RWPE1 (cell line): ENCODE measurements around the gene FAM117B.

Experiments
- CTCF ChIA-PET: fragments of 350-600 bp; sonication (Branson Sonifier 250); formaldehyde crosslinking; extraction: SDS; loops from one replicate; lab custom pipeline; 2021; lab: Yijun Ruan, JAX
- POLR2A ChIA-PET: fragments of 400-600 bp; formaldehyde crosslinking; extraction: SDS; loops from one replicate; lab custom pipeline; 2020; ENCODE audit warnings: antibody characterized with exemption; ENCODE audit not compliant: low non-redundant PET; lab: Yijun Ruan, JAX
- DNase-seq: peaks from one replicate; pipeline ENCODE4 v3.0.0; 2012; ENCODE audit warnings: low spot score
- H3K27ac ChIP-seq: fragments of 450-650 bp; 2 replicates; pipeline ENCODE4 v1.5.1; 2017
- CTCF ChIP-seq: fragments of 450-650 bp; conservative IDR thresholded peaks from 2 replicates; pipeline ENCODE4 v1.5.1; 2017; ENCODE audit warnings: low read depth, mild to moderate bottlenecking

The FAM117B gene

GRCh38 chr2:202687276-202687675 lies 52.5 kb downstream of the FAM117B start:
- TF ChIP-seq CTCF: no peak
- POLR2A ChIA-PET: no interaction called here
- no peak for DNase-seq
- CTCF ChIA-PET: no interaction called here
- no peak overlapping the region for H3K27ac ChIP-seq

- H3K27ac ChIP-seq: no peak overlapping the region
- TF ChIP-seq CTCF: no peak
- ChIA-PET POLR2A (no interaction called here), CTCF (interaction anchor here (0.8 kb wide), 1 partner anchor 10 kb away, joined by 5 read pairs; no protein-coding TSS in a partner anchor)
- DNase-seq: no peak
Measured at GRCh38 chr2:202689459-202689858, 54.7 kb downstream of the FAM117B start.

GRCh38 chr2:202689898-202690297 lies 55.1 kb downstream of the FAM117B start:
- no peak overlapping the region for H3K27ac ChIP-seq
- ChIA-PET CTCF (interaction anchor here (0.8 kb wide), 1 partner anchor 10 kb away, joined by 5 read pairs; no protein-coding TSS in a partner anchor), POLR2A (no interaction called here)
- no peak for TF ChIP-seq CTCF
- DNase-seq: no peak

- ChIA-PET POLR2A (no interaction called here), CTCF (no interaction called here)
- no peak for DNase-seq
- no peak overlapping the region for H3K27ac ChIP-seq
- TF ChIP-seq CTCF: no peak
Measured at GRCh38 chr2:202690321-202690900, 55.6 kb downstream of the FAM117B start.

GRCh38 chr2:202693503-202693902 lies 58.7 kb downstream of the FAM117B start:
- POLR2A ChIA-PET: no interaction called here
- H3K27ac ChIP-seq: no peak overlapping the region
- no peak for DNase-seq
- CTCF ChIA-PET: no interaction called here
- no peak for TF ChIP-seq CTCF

GRCh38 chr2:202695166-202695565 lies 60.4 kb downstream of the FAM117B start:
- no peak for TF ChIP-seq CTCF
- CTCF ChIA-PET: interaction anchor here (0.6 kb wide), 1 partner anchor 585 kb away, joined by 9 read pairs; no protein-coding TSS in a partner anchor
- POLR2A ChIA-PET: no interaction called here
- no peak overlapping the region for H3K27ac ChIP-seq
- DNase-seq: no peak
